ENCODE measurements around the gene OPALIN.

The OPALIN gene

GRCh38 chr10:96305019-96305418 is 53.8 kb downstream of the OPALIN start:
- H3K4me1 ChIP-seq (ENCODE audit: insufficient read depth, low read length, severe bottlenecking): peaks cover 78% of the 10 kb centered on the region
- no peaks in the 10 kb centered on the region for H3K27me3 ChIP-seq (ENCODE audit: insufficient read depth, low read length)
- H2AFZ ChIP-seq (ENCODE audit: low read length): no peak overlapping the region
- H3K9me2 ChIP-seq (ENCODE audit: low read depth, low read length): no peaks in the 10 kb centered on the region
- H3K9me3 ChIP-seq (ENCODE audit: low read length): no peaks in the 10 kb centered on the region
- no peak overlapping the region for H3K4me2 ChIP-seq (ENCODE audit: low read length)
- H3K4me3 ChIP-seq (ENCODE audit: low read depth, low read length, poor library complexity, severe bottlenecking): no peak overlapping the region
- H3F3A ChIP-seq (ENCODE audit: insufficient read depth, low read length): no peaks in the 10 kb centered on the region
- TF ChIP-seq CTCF (IDR thresholded peaks at IDR 0.05; ENCODE audit: low read length) (no peak), EZH2 (IDR thresholded peaks at IDR 0.05; ENCODE audit: borderline replicate concordance, low read length) (no peak)
- H4K20me1 ChIP-seq (ENCODE audit: insufficient read depth, low read length): no peaks in the 10 kb centered on the region
- no peaks in the 10 kb centered on the region for H3K79me2 ChIP-seq (ENCODE audit: insufficient read depth, low read length)
- no peaks in the 10 kb centered on the region for H3K36me3 ChIP-seq (ENCODE audit: insufficient read depth, low read length)
- H3K27ac ChIP-seq (ENCODE audit: low read depth, low read length, poor library complexity, severe bottlenecking): peak overlapping the region; percentile 20
- H3K9ac ChIP-seq (ENCODE audit: low read length): no peak overlapping the region

GRCh38 chr10:96304230-96304629 is 54.6 kb downstream of the OPALIN start, which contains the start of gene DNTT:
Gene DNTT (plus strand): TSS chr10:96304434. CDS start chr10:96304498, 64 bp downstream.
- Histone ChIP-seq H3K9ac (ENCODE audit: low read length) (no peak within 1 kb of the TSS), H3K27me3 (ENCODE audit: insufficient read depth, low read length) (no peaks in the 10 kb centered on the region), H3K9me2 (ENCODE audit: low read depth, low read length) (no peaks in the 10 kb centered on the region), H2AFZ (ENCODE audit: low read length) (no peak within 1 kb of the TSS), H3K4me2 (ENCODE audit: low read length) (no peak within 1 kb of the TSS), H3K9me3 (ENCODE audit: low read length) (no peaks in the 10 kb centered on the region), H3K27ac (ENCODE audit: low read depth, low read length, poor library complexity, severe bottlenecking) (peak within 1 kb of the TSS; percentile 20), H3K36me3 (ENCODE audit: insufficient read depth, low read length) (no peaks in the 10 kb centered on the region), H3F3A (ENCODE audit: insufficient read depth, low read length) (no peaks in the 10 kb centered on the region), H3K4me3 (ENCODE audit: low read depth, low read length, poor library complexity, severe bottlenecking) (no peak within 1 kb of the TSS), H3K4me1 (ENCODE audit: insufficient read depth, low read length, severe bottlenecking) (peaks cover 79% of the 10 kb centered on the region), H4K20me1 (ENCODE audit: insufficient read depth, low read length) (no peaks in the 10 kb centered on the region), H3K79me2 (ENCODE audit: insufficient read depth, low read length) (no peaks in the 10 kb centered on the region)
- no peak for TF ChIP-seq EZH2 (IDR thresholded peaks at IDR 0.05; ENCODE audit: borderline replicate concordance, low read length)
- TF ChIP-seq CTCF (IDR thresholded peaks at IDR 0.05; ENCODE audit: low read length): no peak

- no peak overlapping the region for H2AFZ ChIP-seq (ENCODE audit: low read length)
- H3K36me3 ChIP-seq (ENCODE audit: insufficient read depth, low read length): no peaks in the 10 kb centered on the region
- no peaks in the 10 kb centered on the region for H3K79me2 ChIP-seq (ENCODE audit: insufficient read depth, low read length)
- no peak overlapping the region for H3K4me3 ChIP-seq (ENCODE audit: low read depth, low read length, poor library complexity, severe bottlenecking)
- no peaks in the 10 kb centered on the region; the same call in 1 of the 2 replicates for H3F3A ChIP-seq (ENCODE audit: insufficient read depth, low read length)
- no peaks in the 10 kb centered on the region for H4K20me1 ChIP-seq (ENCODE audit: insufficient read depth, low read length)
- H3K27ac ChIP-seq (ENCODE audit: low read depth, low read length, poor library complexity, severe bottlenecking): peak overlapping the region; percentile 96
- H3K27me3 ChIP-seq (ENCODE audit: insufficient read depth, low read length): no peaks in the 10 kb centered on the region
- TF ChIP-seq CTCF (IDR thresholded peaks at IDR 0.05; ENCODE audit: low read length) (no peak), EZH2 (IDR thresholded peaks at IDR 0.05; ENCODE audit: borderline replicate concordance, low read length) (no peak)
- peaks cover 74% of the 10 kb centered on the region for H3K4me1 ChIP-seq (ENCODE audit: insufficient read depth, low read length, severe bottlenecking)
- no peaks in the 10 kb centered on the region for H3K9me3 ChIP-seq (ENCODE audit: low read length)
- no peak overlapping the region for H3K9ac ChIP-seq (ENCODE audit: low read length)
- no peaks in the 10 kb centered on the region for H3K9me2 ChIP-seq (ENCODE audit: low read depth, low read length)
- no peak overlapping the region for H3K4me2 ChIP-seq (ENCODE audit: low read length)
Measured at GRCh38 chr10:96301616-96302015, 57.2 kb downstream of the OPALIN start.
